Epithelial cell of esophagus (primary cell): ENCODE measurements around the gene MAGEA9.
"Not testable (repeated sequence)": the region's sequence is repeated elsewhere in the genome, so short reads cannot be mapped to it uniquely, and the experiment has no call there.

Experiments used
- DNase-seq: peaks from one replicate; pipeline ENCODE4 v3.0.0; 2010; ENCODE audit warnings: low read depth
- H3K4me3 ChIP-seq: 2 replicates; pipeline ENCODE4 v1.5.1; 2011; ENCODE audit warnings: mild to moderate bottlenecking, low read length, control low read depth
- CTCF ChIP-seq: IDR thresholded peaks from 2 replicates; pipeline ENCODE4 v1.5.1; 2011; ENCODE audit warnings: low read depth, mild to moderate bottlenecking, low read length, control low read depth, inconsistent platforms; ENCODE audit not compliant: insufficient read depth; ENCODE audit errors: missing control alignments

The MAGEA9 gene

GRCh38 chrX:149781727-149782126 lies at the start of gene MAGEA9:
Gene MAGEA9 (plus strand): TSS chrX:149781930. CDS start chrX:149786211, 4,281 bp downstream.
- not testable (repeated sequence) for DNase-seq, H3K4me3 ChIP-seq

- not testable (repeated sequence) for H3K4me3 ChIP-seq, DNase-seq
Measured at GRCh38 chrX:149742269-149742668, 39.5 kb upstream of the MAGEA9 start.

GRCh38 chrX:149746390-149747007 lies 35.2 kb upstream of the MAGEA9 start:
- DNase-seq, H3K4me3 ChIP-seq: not testable (repeated sequence)

- no peak overlapping the region for H3K4me3 ChIP-seq
- TF ChIP-seq CTCF: no peak
- no peak for DNase-seq
Measured at GRCh38 chrX:149757206-149758067, 24.3 kb upstream of the MAGEA9 start.

- TF ChIP-seq CTCF: no peak
- DNase-seq: no peak
- no peak overlapping the region for H3K4me3 ChIP-seq
Measured at GRCh38 chrX:149758068-149758714, 23.5 kb upstream of the MAGEA9 start.

GRCh38 chrX:149758715-149759078 lies 23.0 kb upstream of the MAGEA9 start:
- DNase-seq, H3K4me3 ChIP-seq: not testable (repeated sequence)

- TF ChIP-seq CTCF: no peak
- no peak overlapping the region for H3K4me3 ChIP-seq
- no peak for DNase-seq
Measured at GRCh38 chrX:149759824-149760223, 21.9 kb upstream of the MAGEA9 start.

- no peak for TF ChIP-seq CTCF
Measured at GRCh38 chrX:149760965-149761364, 20.8 kb upstream of the MAGEA9 start.

GRCh38 chrX:149761858-149762674 lies 19.7 kb upstream of the MAGEA9 start:
- H3K4me3 ChIP-seq: not testable (repeated sequence)

More at GRCh38 chrX:149760965-149761364, 20.8 kb upstream of the MAGEA9 start:
- H3K4me3 ChIP-seq: no peak overlapping the region
- no peak for DNase-seq

More at GRCh38 chrX:149761858-149762674, 19.7 kb upstream of the MAGEA9 start:
- not testable (repeated sequence) for DNase-seq
